MCF 10A (cell line): Measurements from ENCODE around the gene VNN1. TPM values are rescaled to one million over a fixed set of nuclear protein-coding genes. Genes with fewer than 3 reads are reported as not detected.

Source experiments
- BruUV-seq: library from RNA; stranded (reverse); fragments of 400-500 nt; replicated peaks from 2 replicates; lab custom pipeline; 2021; lab: Mats Ljungman, UMichigan
- CTCF ChIA-PET: fragments of 300-600 bp; sonication (Branson Sonifier 250); formaldehyde crosslinking; extraction: SDS; loops from one replicate; lab custom pipeline; 2021; ENCODE audit warnings: antibody characterized with exemption, inconsistent platforms; lab: Yijun Ruan, JAX
- POLR2A ChIA-PET: fragments of 300-600, 350-650 bp; sonication (Branson Sonifier 250); formaldehyde crosslinking; extraction: SDS; loops from one replicate; lab custom pipeline; 2020; ENCODE audit warnings: antibody characterized with exemption, inconsistent platforms; lab: Yijun Ruan, JAX
- DNase-seq: peaks from one replicate; pipeline ENCODE4 v3.0.0-alpha.2; 2018; ENCODE audit not compliant: unreplicated experiment
- H3K27ac Mint-ChIP-seq: one replicate; pipeline ENCODE4 v1.8.0; 2022; ENCODE audit warnings: mild to moderate bottlenecking, low read depth, mixed read lengths; ENCODE audit not compliant: unreplicated experiment
- H3K27me3 Mint-ChIP-seq: one replicate; pipeline ENCODE4 v1.8.0; 2022; ENCODE audit warnings: mixed read lengths; ENCODE audit not compliant: insufficient read depth, unreplicated experiment
- H3K36me3 Mint-ChIP-seq: one replicate; pipeline ENCODE4 v1.8.0; 2022; ENCODE audit warnings: mild to moderate bottlenecking, moderate library complexity, mixed read lengths; ENCODE audit not compliant: insufficient read depth, unreplicated experiment
- H3K4me1 Mint-ChIP-seq: one replicate; pipeline ENCODE4 v1.8.0; 2022; ENCODE audit warnings: mixed read lengths; ENCODE audit not compliant: insufficient read depth, unreplicated experiment
- H3K4me3 Mint-ChIP-seq: one replicate; pipeline ENCODE4 v1.8.0; 2022; ENCODE audit warnings: mild to moderate bottlenecking, moderate library complexity, mixed read lengths; ENCODE audit not compliant: unreplicated experiment
- H3K9me3 Mint-ChIP-seq: one replicate; pipeline ENCODE4 v1.8.0; 2022; ENCODE audit warnings: mixed read lengths; ENCODE audit not compliant: unreplicated experiment
- CTCF ChIP-seq: fragments of 200-600 bp; IDR thresholded peaks from one replicate; pipeline ENCODE4 v1.8.0; 2022; ENCODE audit warnings: antibody characterized with exemption, mild to moderate bottlenecking; ENCODE audit not compliant: unreplicated experiment
- intact Hi-C: fragments of 100-400 bp; cut with micrococcal nuclease; formaldehyde crosslinking; loops from 2 replicates; pipeline ENCODE4 v1.14.1; 2022
- total RNA-seq: library from RNA; stranded (reverse); gene quantifications from 2 replicates; pipeline ENCODE4 v1.2.3, GENCODE V29; 2022

Gene VNN1
- total RNA-seq, 1 experiment from 2014 or later: 3.5 TPM

GRCh38 chr6:132758689-132759088, 44.8 kb upstream of the VNN1 start:
- intact Hi-C loops: no loop called here
- TF ChIP-seq CTCF: no peak
- no peak overlapping the region for H3K4me3 Mint-ChIP-seq
- H3K4me1 Mint-ChIP-seq: peaks cover 4% of the 10 kb centered on the region
- ChIA-PET POLR2A (no interaction called here), CTCF (interaction anchor here (0.6 kb wide), 1 partner anchor 30 kb away, joined by 4 read pairs; no protein-coding TSS in a partner anchor)
- H3K27ac Mint-ChIP-seq: no peak overlapping the region
- no peaks in the 10 kb centered on the region for H3K36me3 Mint-ChIP-seq
- no peaks in the 10 kb centered on the region for H3K27me3 Mint-ChIP-seq
- no peak for DNase-seq
- BruUV-seq: no TSS peak
- no peaks in the 10 kb centered on the region for H3K9me3 Mint-ChIP-seq

- Mint-ChIP-seq H3K4me1 (peaks cover 6% of the 10 kb centered on the region), H3K27me3 (no peaks in the 10 kb centered on the region), H3K4me3 (no peak overlapping the region), H3K9me3 (no peaks in the 10 kb centered on the region), H3K36me3 (no peaks in the 10 kb centered on the region), H3K27ac (no peak overlapping the region)
- TF ChIP-seq CTCF: no peak
- BruUV-seq: no TSS peak
- intact Hi-C loops: no loop called here
- POLR2A ChIA-PET: no interaction called here
- DNase-seq: no peak
- CTCF ChIA-PET: interaction anchor here (0.8 to 1.0 kb wide), 2 partner anchors 28 to 455 kb away, joined by 3 to 4 read pairs; no protein-coding TSS in a partner anchor
These were observed 38.4 kb upstream of the VNN1 start for GRCh38 chr6:132752255-132752654.

GRCh38 chr6:132751828-132752227, 38.0 kb upstream of the VNN1 start:
- ChIA-PET POLR2A (no interaction called here), CTCF (interaction anchor here (0.8 to 1.0 kb wide), 2 partner anchors 29 to 454 kb away, joined by 3 to 4 read pairs; no protein-coding TSS in a partner anchor)
- Mint-ChIP-seq H3K36me3 (no peaks in the 10 kb centered on the region), H3K27ac (no peak overlapping the region), H3K9me3 (no peaks in the 10 kb centered on the region), H3K27me3 (no peaks in the 10 kb centered on the region), H3K4me3 (no peak overlapping the region), H3K4me1 (peaks cover 6% of the 10 kb centered on the region)
- TF ChIP-seq CTCF: no peak
- no peak for DNase-seq
- intact Hi-C loops: no loop called here
- no TSS peak for BruUV-seq

GRCh38 chr6:132751306-132751705, 37.5 kb upstream of the VNN1 start:
- H3K27me3 Mint-ChIP-seq: no peaks in the 10 kb centered on the region
- H3K36me3 Mint-ChIP-seq: no peaks in the 10 kb centered on the region
- no peaks in the 10 kb centered on the region for H3K9me3 Mint-ChIP-seq
- H3K4me3 Mint-ChIP-seq: no peak overlapping the region
- BruUV-seq: no TSS peak
- ChIA-PET POLR2A (interaction anchor here (0.6 kb wide), 1 partner anchor 13 kb away, joined by 3 read pairs; no protein-coding TSS in a partner anchor), CTCF (no interaction called here)
- TF ChIP-seq CTCF: no peak
- DNase-seq: no peak
- H3K27ac Mint-ChIP-seq: no peak overlapping the region
- intact Hi-C loops: no loop called here
- H3K4me1 Mint-ChIP-seq: peaks cover 8% of the 10 kb centered on the region
